T-helper 1 cell treated with Interleukin-12 subunit alpha and Interleukin-12 subunit beta and Interleukin-4 antibody, amounts not matched to agents 30 ng/mL and 1 ng/mL, for 36 hours (primary cell): Measurements from ENCODE around the gene CREB3L2. TPM values are rescaled to one million over a fixed set of nuclear protein-coding genes. Genes with fewer than 3 reads are reported as not detected.
"Not testable (repeated sequence)": the region's sequence is repeated elsewhere in the genome, so short reads cannot be mapped to it uniquely, and the experiment has no call there.

ENCODE experiments used
- intact Hi-C: fragments of 100-400 bp; cut with micrococcal nuclease; formaldehyde crosslinking; loops from one replicate; pipeline ENCODE4 v1.15.1; 2024
- total RNA-seq: library from RNA; stranded (reverse); gene quantifications from 2 replicates; pipeline ENCODE4 v1.2.3, GENCODE V29; 2022

CREB3L2 gene
- total RNA-seq, 1 donor from 2014 or later, result 51.4 TPM

GRCh38 chr7:137990251-137990941 lies 11.5 kb downstream of the CREB3L2 start:
- intact Hi-C loops, result no loop called here

- intact Hi-C loops, result no loop called here
Measured at GRCh38 chr7:137989590-137989989, 12.3 kb downstream of the CREB3L2 start.

- intact Hi-C loops, result no loop called here
Measured at GRCh38 chr7:137989094-137989493, 12.8 kb downstream of the CREB3L2 start.

- intact Hi-C loops, result no loop called here
Measured at GRCh38 chr7:137987968-137988367, 13.9 kb downstream of the CREB3L2 start.

GRCh38 chr7:137987563-137987962 lies 14.3 kb downstream of the CREB3L2 start:
- intact Hi-C loops, result no loop called here

- intact Hi-C loops, result no loop called here
Measured at GRCh38 chr7:137987018-137987349, 14.9 kb downstream of the CREB3L2 start.

- intact Hi-C loops, result no loop called here
Measured at GRCh38 chr7:137986252-137987017, 15.5 kb downstream of the CREB3L2 start.

- intact Hi-C loops, result no loop called here
Measured at GRCh38 chr7:137985897-137986251, 16.0 kb downstream of the CREB3L2 start.

- intact Hi-C loops, result no loop called here
Measured at GRCh38 chr7:137985253-137985896, 16.5 kb downstream of the CREB3L2 start.

- intact Hi-C loops, result no loop called here
Measured at GRCh38 chr7:137984181-137985041, 17.5 kb downstream of the CREB3L2 start.

GRCh38 chr7:137983323-137984008 lies 18.4 kb downstream of the CREB3L2 start:
- intact Hi-C loops, result no loop called here

- intact Hi-C loops, result not testable (repeated sequence)
Measured at GRCh38 chr7:137982394-137982793, 19.5 kb downstream of the CREB3L2 start.

- intact Hi-C loops, result no loop called here
Measured at GRCh38 chr7:137981668-137982067, 20.2 kb downstream of the CREB3L2 start.

- intact Hi-C loops, result no loop called here
Measured at GRCh38 chr7:137981175-137981574, 20.7 kb downstream of the CREB3L2 start.

GRCh38 chr7:137980308-137980707 lies 21.6 kb downstream of the CREB3L2 start:
- intact Hi-C loops, result no loop called here

GRCh38 chr7:137978464-137979237 lies 23.2 kb downstream of the CREB3L2 start:
- intact Hi-C loops, result no loop called here

- intact Hi-C loops, result no loop called here
Measured at GRCh38 chr7:137977173-137977572, 24.7 kb downstream of the CREB3L2 start.

- intact Hi-C loops, result no loop called here
Measured at GRCh38 chr7:137976696-137977095, 25.2 kb downstream of the CREB3L2 start.

- intact Hi-C loops, result no loop called here
Measured at GRCh38 chr7:137976232-137976631, 25.7 kb downstream of the CREB3L2 start.

GRCh38 chr7:137975768-137976167 lies 26.1 kb downstream of the CREB3L2 start:
- intact Hi-C loops, result no loop called here
